ENCODE measurements around the gene ATP2C2.

DNA sequence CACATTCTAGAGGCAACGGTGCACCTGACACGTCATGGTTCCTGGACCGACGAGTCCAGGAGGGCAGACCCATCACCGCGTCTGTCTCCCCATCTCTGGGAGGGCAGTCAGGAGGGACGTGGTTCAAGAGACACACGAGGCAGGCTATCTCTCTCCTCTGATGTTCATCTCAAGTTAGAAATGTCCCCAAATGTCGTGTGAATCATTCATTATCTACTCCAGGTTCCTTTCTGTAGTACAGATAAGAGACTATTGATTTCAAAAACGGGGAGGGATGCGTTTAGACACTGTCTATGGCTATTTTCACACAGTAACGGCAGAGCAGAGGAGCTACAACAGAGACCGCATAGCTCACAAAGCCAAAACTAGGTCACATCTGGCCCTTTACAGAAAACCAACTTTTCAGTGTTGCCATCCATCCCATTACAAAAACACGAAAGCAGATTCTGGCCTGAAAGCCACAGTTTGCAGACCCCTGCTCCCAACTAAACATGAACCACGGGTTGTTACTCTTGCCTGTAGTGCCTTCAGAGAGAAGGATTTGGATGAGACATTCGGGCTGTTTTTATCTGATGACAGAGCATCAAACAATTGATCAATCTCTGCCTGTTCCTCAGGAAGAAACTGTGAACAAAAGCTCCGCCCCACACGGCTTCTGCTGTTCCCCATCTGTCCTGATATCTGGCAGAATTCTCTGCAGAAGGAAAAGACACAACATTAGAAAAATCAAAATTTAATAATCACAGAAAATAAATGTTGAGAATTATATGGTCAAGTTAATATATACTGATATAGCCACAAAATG lies 129.3 kb downstream of the ATP2C2 start:
- TF ChIP-seq, protein P1, sequence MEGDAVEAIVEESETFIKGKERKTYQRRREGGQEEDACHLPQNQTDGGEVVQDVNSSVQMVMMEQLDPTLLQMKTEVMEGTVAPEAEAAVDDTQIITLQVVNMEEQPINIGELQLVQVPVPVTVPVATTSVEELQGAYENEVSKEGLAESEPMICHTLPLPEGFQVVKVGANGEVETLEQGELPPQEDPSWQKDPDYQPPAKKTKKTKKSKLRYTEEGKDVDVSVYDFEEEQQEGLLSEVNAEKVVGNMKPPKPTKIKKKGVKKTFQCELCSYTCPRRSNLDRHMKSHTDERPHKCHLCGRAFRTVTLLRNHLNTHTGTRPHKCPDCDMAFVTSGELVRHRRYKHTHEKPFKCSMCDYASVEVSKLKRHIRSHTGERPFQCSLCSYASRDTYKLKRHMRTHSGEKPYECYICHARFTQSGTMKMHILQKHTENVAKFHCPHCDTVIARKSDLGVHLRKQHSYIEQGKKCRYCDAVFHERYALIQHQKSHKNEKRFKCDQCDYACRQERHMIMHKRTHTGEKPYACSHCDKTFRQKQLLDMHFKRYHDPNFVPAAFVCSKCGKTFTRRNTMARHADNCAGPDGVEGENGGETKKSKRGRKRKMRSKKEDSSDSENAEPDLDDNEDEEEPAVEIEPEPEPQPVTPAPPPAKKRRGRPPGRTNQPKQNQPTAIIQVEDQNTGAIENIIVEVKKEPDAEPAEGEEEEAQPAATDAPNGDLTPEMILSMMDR (conservative IDR thresholded peaks at IDR 0.05 in 1 of 2, IDR thresholded peaks at IDR 0.05 in 1 of 2; ENCODE audit: low read depth in 1 of 2, low read length in 2 of 2) = no peak
- TF ChIP-seq EZH2 (IDR thresholded peaks at IDR 0.05; ENCODE audit: low read length, missing control alignments) = no peak

Data from fibroblast of lung (primary cell).